K562 (cell line): ENCODE measurements around the gene ARHGAP18. TPM values are rescaled to one million over a fixed set of nuclear protein-coding genes. Genes with fewer than 3 reads are reported as not detected.

Experiments
- BMI1 ChIP-seq: fragments of 150-350 bp; IDR thresholded peaks from 2 replicates; pipeline ENCODE4 v1.6.1; 2014; ENCODE audit warnings: low read length
- CTCFL ChIP-seq: IDR thresholded peaks from 2 replicates; pipeline ENCODE4 v1.6.1; 2011; ENCODE audit warnings: borderline replicate concordance, low read depth, mild to moderate bottlenecking, moderate library complexity, low read length; ENCODE audit not compliant: insufficient read depth, poor library complexity, severe bottlenecking
- E2F3 ChIP-seq: fragments of 250-450 bp; sonication (Bioruptor Pico); IDR thresholded peaks from 2 replicates; pipeline ENCODE4 v1.4.0; 2020; ENCODE audit warnings: mild to moderate bottlenecking
- JUN ChIP-seq, 2 experiments: sonication (generic) in 1 of 2; formaldehyde crosslinking in 1 of 2; IDR thresholded peaks; 2 replicates each; pipeline versions ENCODE4 v1.6.1 to v1.8.0; 2012 to 2022; ENCODE audit warnings: borderline replicate concordance in 2 of 2, mild to moderate bottlenecking in 2 of 2, improper control_type of control experiment in 1 of 2, low read depth in 1 of 2, low read length in 1 of 2, missing genetic modification reagents in 1 of 2
- MAZ ChIP-seq, 2 experiments: fragments of 450-650 bp in 1 of 2; sonication (generic) in 1 of 2; formaldehyde crosslinking; IDR thresholded peaks in 1 of 2; conservative IDR thresholded peaks in 1 of 2; 2 replicates each; pipeline versions ENCODE4 v1.4.0 to v1.5.0; 2020; ENCODE audit warnings: mild to moderate bottlenecking in 1 of 2, missing genetic modification reagents in 1 of 2
- MECOM ChIP-seq: fragments of 250-450 bp; sonication (Bioruptor Pico); IDR thresholded peaks from 2 replicates; pipeline ENCODE4 v1.8.0; 2022; ENCODE audit warnings: inconsistent platforms
- MLLT1 ChIP-seq, 2 experiments: fragments of 450-650 bp; IDR thresholded peaks; 2 replicates each; pipeline ENCODE4 v1.6.1; 2016
- MXD1 ChIP-seq: fragments of 250-450 bp; sonication (Bioruptor Pico); IDR thresholded peaks from 2 replicates; pipeline ENCODE4 v1.8.0; 2021; ENCODE audit warnings: borderline replicate concordance, mild to moderate bottlenecking, moderate library complexity; ENCODE audit not compliant: poor library complexity, severe bottlenecking
- MYNN ChIP-seq, 2 experiments: sonication (generic); formaldehyde crosslinking in 1 of 2; IDR thresholded peaks; 2 replicates each; pipeline versions ENCODE4 v1.5.0 to v1.6.1; 2016 to 2020; ENCODE audit warnings: antibody characterized with exemption in 1 of 2, missing genetic modification reagents in 1 of 2
- RCOR1 ChIP-seq, 2 experiments: IDR thresholded peaks; 2 replicates each; pipeline ENCODE4 v1.6.1; 2012; ENCODE audit warnings: low read depth in 2 of 2, low read length in 2 of 2, borderline replicate concordance in 1 of 2, improper control_type of control experiment in 1 of 2
- REST ChIP-seq, 2 experiments: fragments of 450-650 bp; formaldehyde crosslinking in 1 of 2; IDR thresholded peaks; 2 replicates each; pipeline versions ENCODE4 v1.4.0 to v1.6.1; 2014 to 2020; ENCODE audit warnings: mild to moderate bottlenecking in 2 of 2, borderline replicate concordance in 1 of 2, low read depth in 1 of 2
- TEAD4 ChIP-seq, 2 experiments: sonication (generic) in 1 of 2; formaldehyde crosslinking in 1 of 2; IDR thresholded peaks; 2 replicates each; pipeline versions ENCODE4 v1.6.1 to v1.8.0; 2012 to 2022; ENCODE audit warnings: borderline replicate concordance in 1 of 2, inconsistent platforms in 1 of 2, low read length in 1 of 2, mild to moderate bottlenecking in 1 of 2, missing genetic modification reagents in 1 of 2
- polyA plus RNA-seq, 8 experiments: library from polyadenylated mRNA; depleted of rRNA in 4 of 8; stranded (reverse) in 5 of 8; unstranded in 3 of 8; fragments of >200 nt; fragmentation: Nextera tagmentation in 2 of 8; fragmentation: Illumina TruSeq in 1 of 8; extraction: Ambion mirVana in 2 of 8; extraction: Trizol in 1 of 8; gene quantifications; 2 replicates each; pipeline versions ENCODE4 v1.2.1 to v1.2.3, GENCODE V29; 2011 to 2014; ENCODE audit warnings: inconsistent platforms in 1 of 8, missing spikeins in 1 of 8
- total RNA-seq, 7 experiments: library from RNA; depleted of rRNA in 6 of 7; stranded (reverse); fragments of >200 nt in 6 of 7; fragmentation: Illumina TruSeq in 2 of 7; extraction: Trizol in 2 of 7; gene quantifications; 2 replicates each; pipeline versions ENCODE4 v1.2.1 to v1.2.3, GENCODE V29; 2011 to 2021; ENCODE audit warnings: low replicate concordance in 1 of 7

The ARHGAP18 gene
- total and polyA plus RNA-seq, 9 of the 15 experiments (the other 6 are each of a cell fraction or from before 2014, with no cell fraction given), result 13.3 to 29.7 (median 21.1) TPM

- TF ChIP-seq RCOR1 (IDR thresholded peaks at IDR 0.05; ENCODE audit: borderline replicate concordance in 1 of 2, low read depth in 2 of 2, low read length in 2 of 2) (peak in 1 of 2 experiments; percentile 17; a peak in 1 of 4 replicates), JUN (IDR thresholded peaks at IDR 0.05; ENCODE audit: borderline replicate concordance, low read depth, low read length) (no peak), JUN (CRISPR knock-in tag; IDR thresholded peaks at IDR 0.05; ENCODE audit: borderline replicate concordance) (no peak), TEAD4 (IDR thresholded peaks at IDR 0.05; ENCODE audit: low read length) (0 out of 2 replicates have a peak, but pooled peaks have one; percentile 12), TEAD4 (CRISPR knock-in tag; IDR thresholded peaks at IDR 0.05; ENCODE audit: borderline replicate concordance) (no peak), REST (IDR thresholded peaks at IDR 0.05; ENCODE audit: borderline replicate concordance) (peak; percentile 91), REST (CRISPR knock-in tag; IDR thresholded peaks at IDR 0.05; ENCODE audit: low read depth) (no peak), MYNN (IDR thresholded peaks at IDR 0.05) (no peak), MYNN (CRISPR knock-in tag; IDR thresholded peaks at IDR 0.05) (no peak), E2F3 (CRISPR knock-in tag) (no peak), CTCFL (no peak), MECOM (no peak), BMI1 (no peak), MXD1 (CRISPR knock-in tag) (no peak), MLLT1 (IDR thresholded peaks at IDR 0.05) (no peak), MAZ (CRISPR knock-in tag; conservative IDR thresholded peaks at IDR 0.05 in 1 of 2, IDR thresholded peaks at IDR 0.05 in 1 of 2) (0 out of 4 replicates have a peak, but pooled peaks of 1 of the 2 experiments have one; percentile 20)
Measured at GRCh38 chr6:129730477-129731165, 20.6 kb upstream of the ARHGAP18 start (continued).
